H9 (cell line): ENCODE results near the gene ARHGEF6. TPM values are rescaled to one million over a fixed set of nuclear protein-coding genes. Genes with fewer than 3 reads are reported as not detected.

ENCODE experiments used
- DNase-seq: peaks from one replicate; pipeline ENCODE4 v3.0.0-alpha.2; 2017
- H2AFZ ChIP-seq: one replicate; pipeline ENCODE4 v1.6.1; 2013; ENCODE audit warnings: mild to moderate bottlenecking, low read length, control low read depth, moderate library complexity
- H2AK5ac ChIP-seq: 2 replicates; pipeline ENCODE4 v1.6.1; 2013; ENCODE audit warnings: low read length, control low read depth, mixed read lengths; ENCODE audit not compliant: insufficient read length
- H2BK120ac ChIP-seq: one replicate; pipeline ENCODE4 v1.6.1; 2013; ENCODE audit warnings: low read depth, mild to moderate bottlenecking, low read length, control low read depth, inconsistent platforms; ENCODE audit not compliant: poor library complexity, severe bottlenecking
- H2BK12ac ChIP-seq: 2 replicates; pipeline ENCODE4 v1.6.1; 2013; ENCODE audit warnings: low read length, control low read depth, mixed read lengths, low read depth; ENCODE audit not compliant: insufficient read length
- H2BK15ac ChIP-seq: 2 replicates; pipeline ENCODE4 v1.6.1; 2013; ENCODE audit warnings: low read depth, low read length, control low read depth
- H2BK20ac ChIP-seq: one replicate; pipeline ENCODE4 v1.6.1; 2013; ENCODE audit warnings: low read depth, mild to moderate bottlenecking, low read length, control low read depth, inconsistent platforms; ENCODE audit not compliant: poor library complexity, severe bottlenecking
- H2BK5ac ChIP-seq: 2 replicates; pipeline ENCODE4 v1.6.1; 2013; ENCODE audit warnings: low read length, control low read depth, mixed read lengths; ENCODE audit not compliant: insufficient read length
- H3K14ac ChIP-seq: 2 replicates; pipeline ENCODE4 v1.6.1; 2013; ENCODE audit warnings: low read length, control low read depth; ENCODE audit not compliant: insufficient read depth
- H3K18ac ChIP-seq: 2 replicates; pipeline ENCODE4 v1.6.1; 2013; ENCODE audit warnings: low read depth, mild to moderate bottlenecking, mixed read lengths, low read length, control low read depth; ENCODE audit not compliant: insufficient read length
- H3K23ac ChIP-seq: 2 replicates; pipeline ENCODE4 v1.6.1; 2013; ENCODE audit warnings: low read length, control low read depth, mixed read lengths, low read depth; ENCODE audit not compliant: insufficient read length
- H3K23me2 ChIP-seq: 2 replicates; pipeline ENCODE4 v1.6.1; 2013; ENCODE audit warnings: low read depth, mild to moderate bottlenecking, mixed read lengths, low read length, control low read depth; ENCODE audit not compliant: insufficient read length, poor library complexity, severe bottlenecking
- H3K27ac ChIP-seq: 2 replicates; pipeline ENCODE4 v1.5.1; 2013; ENCODE audit warnings: low read length, control low read depth, mixed read lengths, low read depth; ENCODE audit not compliant: insufficient read length
- H3K27me3 ChIP-seq: 2 replicates; pipeline ENCODE4 v1.6.1; 2013; ENCODE audit warnings: low read length, control low read depth, inconsistent platforms; ENCODE audit not compliant: insufficient read depth
- H3K4ac ChIP-seq: 2 replicates; pipeline ENCODE4 v1.6.1; 2013; ENCODE audit warnings: low read depth, mild to moderate bottlenecking, control low read depth, inconsistent platforms, low read length, moderate library complexity
- H3K4me1 ChIP-seq: 2 replicates; pipeline ENCODE4 v1.6.1; 2013; ENCODE audit warnings: low read length, control low read depth, inconsistent platforms; ENCODE audit not compliant: insufficient read depth
- H3K4me2 ChIP-seq: 2 replicates; pipeline ENCODE4 v1.6.1; 2013; ENCODE audit warnings: low read length, control low read depth, mixed read lengths; ENCODE audit not compliant: insufficient read length, insufficient read depth
- H3K56ac ChIP-seq: 2 replicates; pipeline ENCODE4 v1.6.1; 2013; ENCODE audit warnings: low read depth, mild to moderate bottlenecking, mixed read lengths, low read length, control low read depth; ENCODE audit not compliant: insufficient read length
- H3K79me1 ChIP-seq: 2 replicates; pipeline ENCODE4 v1.6.1; 2013; ENCODE audit warnings: low read depth, mild to moderate bottlenecking, moderate library complexity, low read length, control low read depth, inconsistent platforms; ENCODE audit not compliant: insufficient read depth, poor library complexity, severe bottlenecking
- H3K79me2 ChIP-seq: 2 replicates; pipeline ENCODE4 v1.6.1; 2013; ENCODE audit warnings: low read length, control low read depth, inconsistent platforms; ENCODE audit not compliant: insufficient read depth
- H3K9ac ChIP-seq: 2 replicates; pipeline ENCODE4 v1.6.1; 2013; ENCODE audit warnings: low read length, control low read depth, mixed read lengths; ENCODE audit not compliant: insufficient read length; ENCODE audit errors: extremely low read depth
- H3K9me3 ChIP-seq: one replicate; pipeline ENCODE4 v1.6.1; 2013; ENCODE audit warnings: low read depth, low read length, inconsistent platforms; ENCODE audit not compliant: control insufficient read depth
- H3T11ph ChIP-seq: one replicate; pipeline ENCODE4 v1.6.1; 2013; ENCODE audit warnings: mild to moderate bottlenecking, low read length, control low read depth, inconsistent platforms
- H4K20me1 ChIP-seq: one replicate; pipeline ENCODE4 v1.6.1; 2013; ENCODE audit not compliant: control insufficient read depth, insufficient read length, insufficient read depth
- H4K5ac ChIP-seq: 2 replicates; pipeline ENCODE4 v1.6.1; 2013; ENCODE audit warnings: low read depth, mild to moderate bottlenecking, mixed read lengths, low read length, control low read depth; ENCODE audit not compliant: insufficient read length
- H4K8ac ChIP-seq: replicated peaks from 2 replicates; pipeline ENCODE4 v1.6.1; 2013; ENCODE audit warnings: low read length, control low read depth, mixed read lengths, low read depth; ENCODE audit not compliant: insufficient read length
- H4K91ac ChIP-seq: 2 replicates; pipeline ENCODE4 v1.6.1; 2013; ENCODE audit warnings: low read depth, mild to moderate bottlenecking, moderate library complexity, mixed read lengths, low read length, control low read depth; ENCODE audit not compliant: insufficient read length
- H3K27ac Mint-ChIP-seq, 3 experiments: 2 replicates in 2 of 3; 3 replicates in 1 of 3; pipeline ENCODE4 v1.8.0; 2020 to 2021; ENCODE audit warnings: mixed read lengths in 3 of 3, mild to moderate bottlenecking in 1 of 3, moderate library complexity in 1 of 3
- H3K27me3 Mint-ChIP-seq: 2 replicates; pipeline ENCODE4 v1.8.0; 2021; ENCODE audit warnings: low read depth, mild to moderate bottlenecking, moderate library complexity, mixed read lengths
- H3K36me3 Mint-ChIP-seq, 3 experiments: 2 replicates in 2 of 3; 3 replicates in 1 of 3; pipeline ENCODE4 v1.8.0; 2020 to 2021; ENCODE audit warnings: low read depth in 3 of 3, mixed read lengths in 3 of 3; ENCODE audit not compliant: insufficient read depth in 1 of 3
- H3K4me1 Mint-ChIP-seq, 2 experiments: 2 replicates each; pipeline ENCODE4 v1.8.0; 2020; ENCODE audit warnings: mixed read lengths in 2 of 2
- H3K4me3 Mint-ChIP-seq, 2 experiments: 2 replicates in 1 of 2; 3 replicates in 1 of 2; pipeline ENCODE4 v1.8.0; 2020 to 2021; ENCODE audit warnings: mild to moderate bottlenecking in 2 of 2, mixed read lengths in 2 of 2, moderate library complexity in 1 of 2
- H3K9me3 Mint-ChIP-seq, 2 experiments: 2 replicates in 1 of 2; 3 replicates in 1 of 2; pipeline ENCODE4 v1.8.0; 2020; ENCODE audit warnings: mild to moderate bottlenecking in 2 of 2, mixed read lengths in 2 of 2, moderate library complexity in 1 of 2
- WGBS: extraction: QIAGEN DNeasy Blood & Tissue Kit; methylation state at CpG from one replicate; pipeline ENCODE4 v1.1.7; 2013; ENCODE audit warnings: missing lambda C conversion rate, low lambda C conversion rate, mixed read lengths; ENCODE audit not compliant: insufficient read length; ENCODE audit errors: extremely low coverage; 5-methylcytosine and 5-hydroxymethylcytosine counted together
- total RNA-seq: library from RNA; stranded (reverse); gene quantifications from 2 replicates; pipeline ENCODE4 v1.2.1, GENCODE V29; 2021
- TF ChIP-seq, protein P1 (sequence below): fragments of 200-600 bp; sonication (generic); conservative IDR thresholded peaks from 3 replicates; pipeline ENCODE4 v1.8.0; 2021; ENCODE audit warnings: antibody characterized with exemption, mild to moderate bottlenecking

Gene ARHGEF6
- total RNA-seq, 1 experiment from 2014 or later: 3.6 TPM

- Histone ChIP-seq H3K18ac (no peak overlapping the region), H2BK20ac (no peak overlapping the region), H4K91ac (no peak overlapping the region), H3K56ac (no peak overlapping the region), H4K20me1 (no peaks in the 10 kb centered on the region), H3K27me3 (no peaks in the 10 kb centered on the region), H4K8ac (no peak overlapping the region), H2BK5ac (no peak overlapping the region), H3K4me2 (no peak overlapping the region), H3K4ac (no peak overlapping the region), H2AFZ (no peak overlapping the region), H4K5ac (no peak overlapping the region), H3K14ac (no peak overlapping the region), H3K79me1 (no peaks in the 10 kb centered on the region), H3K79me2 (no peaks in the 10 kb centered on the region), H2BK120ac (no peak overlapping the region), H3K9me3 (peaks cover 15% of the 10 kb centered on the region), H3K4me1 (0 out of 2 replicates have a peak, but pooled peaks cover 1% of the 10 kb centered on the region), H3K23me2 (no peaks in the 10 kb centered on the region), H2AK5ac (no peak overlapping the region), H3K23ac (no peak overlapping the region), H2BK15ac (no peak overlapping the region), H3K27ac (no peak overlapping the region), H2BK12ac (no peak overlapping the region), H3T11ph (no peak overlapping the region), H3K9ac (no peak overlapping the region)
- peaks cover 0 to 4% (median 0%) of the 10 kb centered on the region in 3 experiments; a peak in 1 of 7 replicates for H3K36me3 Mint-ChIP-seq
- H3K27ac Mint-ChIP-seq: no peak overlapping the region; a peak in 1 of 7 replicates
- H3K27me3 Mint-ChIP-seq: peaks cover 2% of the 10 kb centered on the region; the same call in 1 of the 2 replicates
- TF ChIP-seq, protein P1, sequence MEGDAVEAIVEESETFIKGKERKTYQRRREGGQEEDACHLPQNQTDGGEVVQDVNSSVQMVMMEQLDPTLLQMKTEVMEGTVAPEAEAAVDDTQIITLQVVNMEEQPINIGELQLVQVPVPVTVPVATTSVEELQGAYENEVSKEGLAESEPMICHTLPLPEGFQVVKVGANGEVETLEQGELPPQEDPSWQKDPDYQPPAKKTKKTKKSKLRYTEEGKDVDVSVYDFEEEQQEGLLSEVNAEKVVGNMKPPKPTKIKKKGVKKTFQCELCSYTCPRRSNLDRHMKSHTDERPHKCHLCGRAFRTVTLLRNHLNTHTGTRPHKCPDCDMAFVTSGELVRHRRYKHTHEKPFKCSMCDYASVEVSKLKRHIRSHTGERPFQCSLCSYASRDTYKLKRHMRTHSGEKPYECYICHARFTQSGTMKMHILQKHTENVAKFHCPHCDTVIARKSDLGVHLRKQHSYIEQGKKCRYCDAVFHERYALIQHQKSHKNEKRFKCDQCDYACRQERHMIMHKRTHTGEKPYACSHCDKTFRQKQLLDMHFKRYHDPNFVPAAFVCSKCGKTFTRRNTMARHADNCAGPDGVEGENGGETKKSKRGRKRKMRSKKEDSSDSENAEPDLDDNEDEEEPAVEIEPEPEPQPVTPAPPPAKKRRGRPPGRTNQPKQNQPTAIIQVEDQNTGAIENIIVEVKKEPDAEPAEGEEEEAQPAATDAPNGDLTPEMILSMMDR: no peak
- peaks cover 20% of the 10 kb centered on the region in 2 experiments for H3K4me1 Mint-ChIP-seq
- peaks cover 58 to 73% of the 10 kb centered on the region in 2 experiments for H3K9me3 Mint-ChIP-seq
- no peak overlapping the region; a peak in 1 of 5 replicates for H3K4me3 Mint-ChIP-seq
- DNase-seq: no peak
- WGBS: no CpG with 5 or more reads among the region's 8 CpGs
Observed at GRCh38 chrX:136639506-136640176, 141.1 kb downstream of the ARHGEF6 start.
